K562 (cell line): ENCODE results near the gene ITGA11. TPM values are rescaled to one million over a fixed set of nuclear protein-coding genes. Genes with fewer than 3 reads are reported as not detected.

Experiments
- ATAC-seq: fragments of 200-7000 bp; cut with Tn5 transposase; 3 replicates; pipeline ENCODE4 v1.9.1; 2020; ENCODE audit warnings: moderate library complexity
- BruUV-seq: library from RNA; stranded (reverse); fragments of 400-500 nt; replicated peaks from 2 replicates; lab custom pipeline; 2021; lab: Mats Ljungman, UMichigan
- CTCF ChIA-PET: fragments of 300-600 bp; formaldehyde crosslinking; extraction: SDS; loops from one replicate; lab custom pipeline; 2021; ENCODE audit warnings: low intra/inter-chr PET ratio; lab: Yijun Ruan, JAX
- POLR2A ChIA-PET: fragments of 300-600, 350-650 bp; sonication (Branson Sonifier 250); formaldehyde crosslinking; extraction: SDS; loops from one replicate; lab custom pipeline; 2021; ENCODE audit warnings: antibody characterized with exemption, inconsistent platforms; lab: Yijun Ruan, JAX
- DNase-seq, 4 experiments: peaks; one replicate each; pipeline versions ENCODE4 v3.0.0 to v3.0.0-alpha.2; 2011 to 2018; ENCODE audit warnings: low spot score in 3 of 4, mixed read lengths in 3 of 4; ENCODE audit errors: extremely low read depth in 1 of 4
- FAIRE-seq: peaks from 2 replicates; lab custom pipeline; 2011; peaks lifted over from hg19 to GRCh38; lab: Jason Lieb, UNC
- H2AFZ ChIP-seq: 2 replicates; pipeline ENCODE4 v1.6.0; 2011; ENCODE audit warnings: low read depth, low read length, control low read depth, inconsistent platforms
- H3K27ac ChIP-seq: fragments of 200-600 bp; 3 replicates; pipeline ENCODE4 v1.8.0; 2011; ENCODE audit warnings: low read depth, mild to moderate bottlenecking, control low read depth, inconsistent platforms, low read length, moderate library complexity, mixed read lengths; ENCODE audit errors: extremely low read depth
- H3K27me3 ChIP-seq, 2 experiments: fragments of 300-600 bp in 1 of 2; 2 replicates in 1 of 2; 3 replicates in 1 of 2; pipeline versions ENCODE4 v1.6.0 to v1.8.0; 2011; ENCODE audit warnings: inconsistent platforms in 2 of 2, low read length in 2 of 2, mild to moderate bottlenecking in 1 of 2, mixed read lengths in 1 of 2, moderate library complexity in 1 of 2; ENCODE audit not compliant: control insufficient read depth in 2 of 2, insufficient read depth in 2 of 2
- H3K36me3 ChIP-seq: fragments of 300-600 bp; 3 replicates; pipeline ENCODE4 v1.8.0; 2011; ENCODE audit warnings: mild to moderate bottlenecking, low read length, inconsistent platforms; ENCODE audit not compliant: control insufficient read depth, insufficient read depth
- H3K4me1 ChIP-seq, 2 experiments: fragments of 200-600 bp in 1 of 2; replicated peaks in 1 of 2; 2 replicates in 1 of 2; 3 replicates in 1 of 2; pipeline versions ENCODE4 v1.5.1 to v1.8.0; 2011; ENCODE audit warnings: inconsistent platforms in 2 of 2, low read length in 2 of 2, mild to moderate bottlenecking in 1 of 2, mixed read lengths in 1 of 2, moderate library complexity in 1 of 2; ENCODE audit not compliant: control insufficient read depth in 2 of 2, insufficient read depth in 2 of 2
- H3K4me2 ChIP-seq: 2 replicates; pipeline ENCODE4 v1.6.1; 2011; ENCODE audit warnings: low read length, control low read depth, inconsistent platforms, mixed read lengths; ENCODE audit not compliant: insufficient read depth
- H3K4me3 ChIP-seq: fragments of 200-600 bp; sonication (generic), shearing (Covaris generic); 2 replicates; pipeline ENCODE4 v1.5.1; 2016; ENCODE audit warnings: control low read depth, inconsistent platforms
- H3K79me2 ChIP-seq: fragments of 200-600 bp; 3 replicates; pipeline ENCODE4 v1.8.0; 2011; ENCODE audit warnings: low read length, inconsistent platforms; ENCODE audit not compliant: control insufficient read depth, insufficient read depth
- H3K9ac ChIP-seq, 2 experiments: 2 replicates each; pipeline versions ENCODE4 v1.6.0 to v1.6.1; 2011; ENCODE audit warnings: low read depth in 2 of 2, low read length in 2 of 2, control low read depth in 1 of 2, inconsistent platforms in 1 of 2, mild to moderate bottlenecking in 1 of 2, mixed read lengths in 1 of 2; ENCODE audit not compliant: insufficient read depth in 1 of 2
- H3K9me1 ChIP-seq: one replicate; pipeline ENCODE4 v1.6.0; 2011; ENCODE audit warnings: inconsistent platforms, mild to moderate bottlenecking, low read length, moderate library complexity; ENCODE audit not compliant: control insufficient read depth, insufficient read depth
- H3K9me3 ChIP-seq: replicated peaks from 2 replicates; pipeline ENCODE4 v1.5.1; 2011; ENCODE audit warnings: low read depth, low read length, inconsistent platforms; ENCODE audit not compliant: control insufficient read depth, insufficient read depth
- H4K20me1 ChIP-seq: replicated peaks from 2 replicates; pipeline ENCODE4 v1.6.1; 2011; ENCODE audit warnings: low read length, inconsistent platforms, mixed read lengths; ENCODE audit not compliant: control insufficient read depth, insufficient read depth
- ZNF121 ChIP-seq: sonication (generic); formaldehyde crosslinking; conservative IDR thresholded peaks from 2 replicates; pipeline ENCODE4 v1.8.0; 2022; ENCODE audit warnings: missing genetic modification reagents
- WGBS: fragments of 100-300 bp; shearing (Covaris generic); methylation state at CpG from one replicate; pipeline ENCODE4 v1.1.6; 2016; ENCODE audit warnings: low coverage, mixed read lengths; ENCODE audit not compliant: insufficient coverage; ENCODE audit errors: missing lambda C conversion rate; 5-methylcytosine and 5-hydroxymethylcytosine counted together
- in situ Hi-C: fragments of 300-500 bp; cut with MboI; formaldehyde crosslinking; loops from 4 replicates; pipeline ENCODE4 v1.15.0; 2018; ENCODE audit warnings: inconsistent platforms, mixed read lengths
- intact Hi-C: fragments of 100-400 bp; cut with micrococcal nuclease; formaldehyde crosslinking; loops from 2 replicates; pipeline ENCODE4 v1.14.2; 2022
- polyA plus RNA-seq, 8 experiments: library from polyadenylated mRNA; depleted of rRNA in 4 of 8; stranded (reverse) in 5 of 8; unstranded in 3 of 8; fragments of >200 nt; fragmentation: Nextera tagmentation in 2 of 8; fragmentation: Illumina TruSeq in 1 of 8; extraction: Ambion mirVana in 2 of 8; extraction: Trizol in 1 of 8; gene quantifications; 2 replicates each; pipeline versions ENCODE4 v1.2.1 to v1.2.3, GENCODE V29; 2011 to 2014; ENCODE audit warnings: inconsistent platforms in 1 of 8, missing spikeins in 1 of 8
- total RNA-seq, 7 experiments: library from RNA; depleted of rRNA in 6 of 7; stranded (reverse); fragments of >200 nt in 6 of 7; fragmentation: Illumina TruSeq in 2 of 7; extraction: Trizol in 2 of 7; gene quantifications; 2 replicates each; pipeline versions ENCODE4 v1.2.1 to v1.2.3, GENCODE V29; 2011 to 2021; ENCODE audit warnings: low replicate concordance in 1 of 7
- TF ChIP-seq, protein P1 (sequence below), 2 experiments: fragments of 450-650 bp in 1 of 2; sonication (generic) in 1 of 2; formaldehyde crosslinking in 1 of 2; IDR thresholded peaks; 2 replicates each; pipeline versions ENCODE4 v1.7.1 to v1.9.0; 2016 to 2022; ENCODE audit warnings: inconsistent platforms in 1 of 2, mild to moderate bottlenecking in 1 of 2, missing genetic modification reagents in 1 of 2

ITGA11 gene
- total and polyA plus RNA-seq, 9 of the 15 experiments (the other 6 are each of a cell fraction or from before 2014, with no cell fraction given): 0.01 TPM; not detected in 8

DNA sequence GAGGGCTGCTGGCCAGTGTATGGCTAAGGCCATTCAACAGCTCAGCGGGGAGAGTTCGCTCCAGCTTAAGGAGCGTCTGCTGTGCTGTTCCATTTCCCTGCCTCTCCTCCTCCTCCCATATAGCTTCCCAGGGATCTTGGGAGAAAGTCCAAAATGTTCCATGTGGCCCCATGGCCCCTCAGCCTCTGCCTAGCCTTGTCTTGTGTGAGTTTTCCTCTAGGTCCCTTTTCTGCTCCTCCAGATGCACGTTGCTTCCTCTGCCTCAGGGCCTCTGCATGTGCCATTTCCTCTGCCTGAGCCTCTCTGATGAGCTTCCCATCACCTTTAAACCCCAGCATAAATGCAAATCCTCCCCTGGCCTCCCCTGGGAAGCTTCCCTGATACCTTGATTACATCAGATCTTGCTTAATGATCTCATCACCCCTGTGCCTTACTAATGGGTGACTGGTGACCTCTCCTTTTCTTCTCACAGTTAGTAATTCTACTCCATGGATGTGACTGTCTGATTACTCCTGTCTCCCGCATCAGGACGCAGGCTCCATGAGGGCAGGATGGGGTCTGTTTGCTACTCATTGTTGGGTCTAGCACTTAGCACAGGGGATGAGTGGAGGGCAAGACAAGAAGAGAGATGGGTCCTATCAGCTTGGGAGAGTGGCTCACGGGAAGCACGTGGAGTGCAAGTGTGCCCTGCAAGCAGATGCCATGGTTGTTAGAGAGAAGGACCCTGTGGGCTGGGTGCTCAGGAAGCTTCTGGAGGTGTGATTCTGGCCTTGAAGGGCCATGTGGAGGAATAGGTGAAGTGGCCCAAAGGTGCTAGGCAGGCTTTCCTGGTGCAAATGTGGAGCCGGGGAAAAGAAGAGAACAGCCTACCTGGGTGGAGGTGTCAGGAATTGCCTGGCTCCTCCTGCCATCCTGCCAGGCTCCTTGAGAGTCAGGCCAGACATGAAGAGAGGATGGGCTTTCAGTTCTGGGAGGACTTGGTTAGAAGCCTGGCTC lies 23.8 kb downstream of the ITGA11 start:
- Histone ChIP-seq H3K27ac (no peak overlapping the region), H3K27me3 (peaks cover 3 to 26% of the 10 kb centered on the region in 2 experiments; a peak in 4 of 5 replicates), H3K79me2 (no peaks in the 10 kb centered on the region), H2AFZ (no peak overlapping the region), H3K4me1 (no peaks in the 10 kb centered on the region; a peak in 1 of 5 replicates), H3K9me3 (no peaks in the 10 kb centered on the region), H3K4me2 (no peak overlapping the region), H3K36me3 (no peaks in the 10 kb centered on the region), H3K9me1 (no peaks in the 10 kb centered on the region), H3K4me3 (no peak overlapping the region), H3K9ac (no peak overlapping the region), H4K20me1 (no peaks in the 10 kb centered on the region)
- intact Hi-C loops (no loop called here), in situ Hi-C loops (no loop called here)
- no TSS peak for BruUV-seq
- ChIA-PET CTCF (no interaction called here), POLR2A (interaction anchor here (0.7 kb wide), 1 partner anchor 987 kb away, joined by 4 read pairs; no protein-coding TSS in a partner anchor)
- DNase-seq (no peak), ATAC-seq (no peak), FAIRE-seq (no peak)
- WGBS: 6% methylated on average over 9 of the region's 9 CpGs
- TF ChIP-seq, protein P1, sequence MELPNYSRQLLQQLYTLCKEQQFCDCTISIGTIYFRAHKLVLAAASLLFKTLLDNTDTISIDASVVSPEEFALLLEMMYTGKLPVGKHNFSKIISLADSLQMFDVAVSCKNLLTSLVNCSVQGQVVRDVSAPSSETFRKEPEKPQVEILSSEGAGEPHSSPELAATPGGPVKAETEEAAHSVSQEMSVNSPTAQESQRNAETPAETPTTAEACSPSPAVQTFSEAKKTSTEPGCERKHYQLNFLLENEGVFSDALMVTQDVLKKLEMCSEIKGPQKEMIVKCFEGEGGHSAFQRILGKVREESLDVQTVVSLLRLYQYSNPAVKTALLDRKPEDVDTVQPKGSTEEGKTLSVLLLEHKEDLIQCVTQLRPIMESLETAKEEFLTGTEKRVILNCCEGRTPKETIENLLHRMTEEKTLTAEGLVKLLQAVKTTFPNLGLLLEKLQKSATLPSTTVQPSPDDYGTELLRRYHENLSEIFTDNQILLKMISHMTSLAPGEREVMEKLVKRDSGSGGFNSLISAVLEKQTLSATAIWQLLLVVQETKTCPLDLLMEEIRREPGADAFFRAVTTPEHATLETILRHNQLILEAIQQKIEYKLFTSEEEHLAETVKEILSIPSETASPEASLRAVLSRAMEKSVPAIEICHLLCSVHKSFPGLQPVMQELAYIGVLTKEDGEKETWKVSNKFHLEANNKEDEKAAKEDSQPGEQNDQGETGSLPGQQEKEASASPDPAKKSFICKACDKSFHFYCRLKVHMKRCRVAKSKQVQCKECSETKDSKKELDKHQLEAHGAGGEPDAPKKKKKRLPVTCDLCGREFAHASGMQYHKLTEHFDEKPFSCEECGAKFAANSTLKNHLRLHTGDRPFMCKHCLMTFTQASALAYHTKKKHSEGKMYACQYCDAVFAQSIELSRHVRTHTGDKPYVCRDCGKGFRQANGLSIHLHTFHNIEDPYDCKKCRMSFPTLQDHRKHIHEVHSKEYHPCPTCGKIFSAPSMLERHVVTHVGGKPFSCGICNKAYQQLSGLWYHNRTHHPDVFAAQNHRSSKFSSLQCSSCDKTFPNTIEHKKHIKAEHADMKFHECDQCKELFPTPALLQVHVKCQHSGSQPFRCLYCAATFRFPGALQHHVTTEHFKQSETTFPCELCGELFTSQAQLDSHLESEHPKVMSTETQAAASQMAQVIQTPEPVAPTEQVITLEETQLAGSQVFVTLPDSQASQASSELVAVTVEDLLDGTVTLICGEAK (IDR thresholded peaks at IDR 0.05): no peak
- TF ChIP-seq, protein P1 (CRISPR knock-in tag; IDR thresholded peaks at IDR 0.05): no peak
- TF ChIP-seq ZNF121: no peak
